SK-N-SH (cell line): Measurements from ENCODE around the gene CYP4F12. TPM values are rescaled to one million over a fixed set of nuclear protein-coding genes. Genes with fewer than 3 reads are reported as not detected.

Experiments used
- CTCF ChIA-PET: fragments of 300-600, 350-600 bp; formaldehyde crosslinking; extraction: SDS; loops from one replicate; lab custom pipeline; 2021; lab: Yijun Ruan, JAX
- POLR2A ChIA-PET: fragments of 350-600 bp; sonication (Branson Sonifier 250); formaldehyde crosslinking; extraction: SDS; loops from one replicate; lab custom pipeline; 2020; ENCODE audit warnings: antibody characterized with exemption, inconsistent platforms; lab: Yijun Ruan, JAX
- DNase-seq: peaks from one replicate; pipeline ENCODE4 v3.0.0; 2012
- H2AFZ ChIP-seq: fragments of 200-600 bp; sonication (generic); 2 replicates; pipeline ENCODE4 v1.8.1; 2016; ENCODE audit warnings: antibody characterized with exemption, mild to moderate bottlenecking, low read depth
- H3F3A ChIP-seq: fragments of 200-600 bp; sonication (generic); replicated peaks from 2 replicates; pipeline ENCODE3; 2016; ENCODE audit warnings: antibody characterized with exemption, mild to moderate bottlenecking; ENCODE audit not compliant: insufficient read depth
- H3K27ac ChIP-seq, 2 experiments: fragments of 200-500 bp in 1 of 2; fragments of 200-600 bp in 1 of 2; sonication (Bioruptor generic) in 1 of 2; sonication (generic), shearing (Covaris generic) in 1 of 2; 2 replicates each; pipeline versions ENCODE4 v1.5.1 to v1.6.1; 2014 to 2016; ENCODE audit warnings: low read depth in 2 of 2, inconsistent platforms in 1 of 2, low read length in 1 of 2, mild to moderate bottlenecking in 1 of 2, mixed read lengths in 1 of 2
- H3K27me3 ChIP-seq: fragments of 200-600 bp; sonication (generic), shearing (Covaris generic); 2 replicates; pipeline ENCODE4 v1.6.1; 2016; ENCODE audit warnings: mixed run types; ENCODE audit not compliant: insufficient read depth
- H3K36me3 ChIP-seq, 2 experiments: fragments of 200-500 bp in 1 of 2; fragments of 200-600 bp in 1 of 2; sonication (Bioruptor generic) in 1 of 2; sonication (generic) in 1 of 2; replicated peaks in 1 of 2; 2 replicates each; pipeline versions ENCODE3 to v1.5.1; 2014 to 2016; ENCODE audit warnings: low read length in 1 of 2, mild to moderate bottlenecking in 1 of 2; ENCODE audit not compliant: insufficient read depth in 2 of 2, control insufficient read depth in 1 of 2
- H3K4me1 ChIP-seq, 2 experiments: fragments of 200-500 bp in 1 of 2; fragments of 200-600 bp in 1 of 2; sonication (Bioruptor generic) in 1 of 2; sonication (generic), shearing (Covaris generic) in 1 of 2; 2 replicates each; pipeline versions ENCODE4 v1.5.1 to v1.6.1; 2014 to 2016; ENCODE audit warnings: low read depth in 1 of 2, low read length in 1 of 2, mixed run types in 1 of 2; ENCODE audit not compliant: insufficient read depth in 2 of 2, control insufficient read depth in 1 of 2
- H3K4me2 ChIP-seq: fragments of 200-600 bp; sonication (generic), shearing (Covaris generic); 2 replicates; pipeline ENCODE4 v1.6.1; 2017; ENCODE audit warnings: mixed run types
- H3K4me3 ChIP-seq, 2 experiments: fragments of 200-500 bp in 1 of 2; fragments of 200-600 bp in 1 of 2; sonication (Bioruptor generic) in 1 of 2; sonication (generic), shearing (Covaris generic) in 1 of 2; 2 replicates each; pipeline versions ENCODE4 v1.5.1 to v1.8.1; 2014 to 2016; ENCODE audit warnings: low read depth in 2 of 2, inconsistent platforms in 1 of 2, low read length in 1 of 2, mild to moderate bottlenecking in 1 of 2, mixed read lengths in 1 of 2, moderate library complexity in 1 of 2
- H3K79me2 ChIP-seq: fragments of 200-600 bp; sonication (generic); 2 replicates; pipeline ENCODE4 v1.8.1; 2017; ENCODE audit warnings: mild to moderate bottlenecking; ENCODE audit not compliant: insufficient read depth
- H3K9ac ChIP-seq: fragments of 200-600 bp; sonication (generic); 2 replicates; pipeline ENCODE4 v1.6.1; 2017; ENCODE audit warnings: mixed run types
- H3K9me2 ChIP-seq: fragments of 200-600 bp; sonication (generic); 2 replicates; pipeline ENCODE4 v1.6.1; 2017; ENCODE audit warnings: mixed run types
- H3K9me3 ChIP-seq: fragments of 200-600 bp; sonication (generic); 2 replicates; pipeline ENCODE4 v1.6.1; 2017; ENCODE audit warnings: mixed run types, mild to moderate bottlenecking, moderate library complexity
- H4K20me1 ChIP-seq: fragments of 200-600 bp; sonication (generic); 2 replicates; pipeline ENCODE4 v1.6.1; 2017; ENCODE audit warnings: mild to moderate bottlenecking, mixed run types; ENCODE audit not compliant: insufficient read depth
- FOXJ3 ChIP-seq: sonication (generic); formaldehyde crosslinking; IDR thresholded peaks from 2 replicates; pipeline ENCODE4 v1.5.1; 2020; ENCODE audit warnings: mild to moderate bottlenecking, missing genetic modification reagents
- SIN3A ChIP-seq: IDR thresholded peaks from 2 replicates; pipeline ENCODE4 v1.6.1; 2012; ENCODE audit warnings: low read depth, mild to moderate bottlenecking, low read length, moderate library complexity, borderline replicate concordance
- TAF1 ChIP-seq: IDR thresholded peaks from 2 replicates; pipeline ENCODE4 v1.6.1; 2012; ENCODE audit warnings: low read depth, mild to moderate bottlenecking, low read length, moderate library complexity, borderline replicate concordance
- TCF12 ChIP-seq: IDR thresholded peaks from 2 replicates; pipeline ENCODE4 v1.4.0; 2012
- WGBS: methylation state at CpG from one replicate; pipeline ENCODE4 v1.1.6; 2017; ENCODE audit warnings: low lambda C conversion rate; 5-methylcytosine and 5-hydroxymethylcytosine counted together
- polyA plus RNA-seq, 3 experiments: library from polyadenylated mRNA; depleted of rRNA; stranded (reverse); fragments of >200 nt; gene quantifications; 2 replicates each; pipeline ENCODE4 v1.2.3, GENCODE V29; 2012
- TF ChIP-seq, protein P1 (sequence below): IDR thresholded peaks from 2 replicates; pipeline ENCODE4; 2012
- TF ChIP-seq, protein P2 (sequence below): fragments of 150-350 bp; IDR thresholded peaks from 2 replicates; pipeline ENCODE4 v1.6.1; 2017; ENCODE audit warnings: antibody characterized with exemption, low read length, low read depth, borderline replicate concordance
- TF ChIP-seq, protein P3 (sequence below): IDR thresholded peaks from 2 replicates; pipeline ENCODE4 v1.6.1; 2012; ENCODE audit warnings: mild to moderate bottlenecking, low read depth, low read length, moderate library complexity

Gene CYP4F12
- polyA plus RNA-seq, 1 of the 3 experiments (the other 2 are of a cell fraction), result not detected

DNA sequence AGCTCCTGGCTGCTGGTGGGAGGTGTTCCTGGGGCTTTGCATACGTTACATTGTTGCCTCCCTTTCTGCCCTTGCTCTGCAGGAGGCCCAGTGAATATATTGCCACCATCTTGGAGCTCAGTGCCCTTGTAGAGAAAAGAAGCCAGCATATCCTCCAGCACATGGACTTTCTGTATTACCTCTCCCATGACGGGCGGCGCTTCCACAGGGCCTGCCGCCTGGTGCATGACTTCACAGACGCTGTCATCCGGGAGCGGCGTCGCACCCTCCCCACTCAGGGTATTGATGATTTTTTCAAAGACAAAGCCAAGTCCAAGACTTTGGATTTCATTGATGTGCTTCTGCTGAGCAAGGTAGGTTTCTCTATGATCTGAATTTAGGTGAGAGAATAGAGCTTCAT lies 10.5 kb downstream of the CYP4F12 start (continued):
- TF ChIP-seq, protein P1, sequence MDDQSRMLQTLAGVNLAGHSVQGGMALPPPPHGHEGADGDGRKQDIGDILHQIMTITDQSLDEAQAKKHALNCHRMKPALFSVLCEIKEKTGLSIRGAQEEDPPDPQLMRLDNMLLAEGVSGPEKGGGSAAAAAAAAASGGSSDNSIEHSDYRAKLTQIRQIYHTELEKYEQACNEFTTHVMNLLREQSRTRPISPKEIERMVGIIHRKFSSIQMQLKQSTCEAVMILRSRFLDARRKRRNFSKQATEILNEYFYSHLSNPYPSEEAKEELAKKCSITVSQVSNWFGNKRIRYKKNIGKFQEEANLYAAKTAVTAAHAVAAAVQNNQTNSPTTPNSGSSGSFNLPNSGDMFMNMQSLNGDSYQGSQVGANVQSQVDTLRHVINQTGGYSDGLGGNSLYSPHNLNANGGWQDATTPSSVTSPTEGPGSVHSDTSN, result no peak
- TF ChIP-seq TAF1 (no peak), SIN3A (no peak), FOXJ3 (CRISPR knock-in tag) (no peak)
- TF ChIP-seq, protein P2, sequence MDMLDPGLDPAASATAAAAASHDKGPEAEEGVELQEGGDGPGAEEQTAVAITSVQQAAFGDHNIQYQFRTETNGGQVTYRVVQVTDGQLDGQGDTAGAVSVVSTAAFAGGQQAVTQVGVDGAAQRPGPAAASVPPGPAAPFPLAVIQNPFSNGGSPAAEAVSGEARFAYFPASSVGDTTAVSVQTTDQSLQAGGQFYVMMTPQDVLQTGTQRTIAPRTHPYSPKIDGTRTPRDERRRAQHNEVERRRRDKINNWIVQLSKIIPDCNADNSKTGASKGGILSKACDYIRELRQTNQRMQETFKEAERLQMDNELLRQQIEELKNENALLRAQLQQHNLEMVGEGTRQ, result no peak
- TF ChIP-seq, protein P3, sequence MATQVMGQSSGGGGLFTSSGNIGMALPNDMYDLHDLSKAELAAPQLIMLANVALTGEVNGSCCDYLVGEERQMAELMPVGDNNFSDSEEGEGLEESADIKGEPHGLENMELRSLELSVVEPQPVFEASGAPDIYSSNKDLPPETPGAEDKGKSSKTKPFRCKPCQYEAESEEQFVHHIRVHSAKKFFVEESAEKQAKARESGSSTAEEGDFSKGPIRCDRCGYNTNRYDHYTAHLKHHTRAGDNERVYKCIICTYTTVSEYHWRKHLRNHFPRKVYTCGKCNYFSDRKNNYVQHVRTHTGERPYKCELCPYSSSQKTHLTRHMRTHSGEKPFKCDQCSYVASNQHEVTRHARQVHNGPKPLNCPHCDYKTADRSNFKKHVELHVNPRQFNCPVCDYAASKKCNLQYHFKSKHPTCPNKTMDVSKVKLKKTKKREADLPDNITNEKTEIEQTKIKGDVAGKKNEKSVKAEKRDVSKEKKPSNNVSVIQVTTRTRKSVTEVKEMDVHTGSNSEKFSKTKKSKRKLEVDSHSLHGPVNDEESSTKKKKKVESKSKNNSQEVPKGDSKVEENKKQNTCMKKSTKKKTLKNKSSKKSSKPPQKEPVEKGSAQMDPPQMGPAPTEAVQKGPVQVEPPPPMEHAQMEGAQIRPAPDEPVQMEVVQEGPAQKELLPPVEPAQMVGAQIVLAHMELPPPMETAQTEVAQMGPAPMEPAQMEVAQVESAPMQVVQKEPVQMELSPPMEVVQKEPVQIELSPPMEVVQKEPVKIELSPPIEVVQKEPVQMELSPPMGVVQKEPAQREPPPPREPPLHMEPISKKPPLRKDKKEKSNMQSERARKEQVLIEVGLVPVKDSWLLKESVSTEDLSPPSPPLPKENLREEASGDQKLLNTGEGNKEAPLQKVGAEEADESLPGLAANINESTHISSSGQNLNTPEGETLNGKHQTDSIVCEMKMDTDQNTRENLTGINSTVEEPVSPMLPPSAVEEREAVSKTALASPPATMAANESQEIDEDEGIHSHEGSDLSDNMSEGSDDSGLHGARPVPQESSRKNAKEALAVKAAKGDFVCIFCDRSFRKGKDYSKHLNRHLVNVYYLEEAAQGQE, result no peak

DNA sequence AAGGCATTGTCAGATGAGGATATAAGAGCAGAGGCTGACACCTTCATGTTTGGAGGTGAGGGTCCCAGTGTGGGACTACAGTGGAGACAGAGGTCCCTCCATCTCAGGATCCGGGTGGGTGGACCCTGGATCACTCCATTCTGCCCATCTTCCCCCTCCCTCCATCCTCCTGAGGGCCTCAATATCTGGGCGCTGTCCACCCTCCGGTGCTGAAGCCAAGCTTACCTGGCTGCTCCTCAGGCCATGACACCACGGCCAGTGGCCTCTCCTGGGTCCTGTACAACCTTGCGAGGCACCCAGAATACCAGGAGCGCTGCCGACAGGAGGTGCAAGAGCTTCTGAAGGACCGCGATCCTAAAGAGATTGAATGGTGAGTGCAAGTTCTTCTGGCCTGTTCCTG lies 11.9 kb downstream of the CYP4F12 start:
- H3K79me2 ChIP-seq, result no peaks in the 10 kb centered on the region
- H3K36me3 ChIP-seq, result no peaks in the 10 kb centered on the region
- no peak overlapping the region for H2AFZ ChIP-seq
- no peaks in the 10 kb centered on the region for H4K20me1 ChIP-seq
- DNase-seq, result no peak
- H3K4me1 ChIP-seq, result no peaks in the 10 kb centered on the region
- no peak overlapping the region for H3K27ac ChIP-seq
- no peaks in the 10 kb centered on the region for H3F3A ChIP-seq
- 10% methylated on average over 5 of the region's 9 CpGs for WGBS
- no peaks in the 10 kb centered on the region for H3K9me3 ChIP-seq
- no peaks in the 10 kb centered on the region for H3K9me2 ChIP-seq
- H3K27me3 ChIP-seq, result no peaks in the 10 kb centered on the region
- no peak overlapping the region for H3K4me3 ChIP-seq
- TF ChIP-seq, protein P3, result peak; percentile 89
- TF ChIP-seq TCF12, result no peak
- TF ChIP-seq, all 33 proteins: peak for 1
- CTCF ChIA-PET, result no interaction called here
- no peak overlapping the region for H3K4me2 ChIP-seq
- H3K9ac ChIP-seq, result no peak overlapping the region
- POLR2A ChIA-PET, result no interaction called here
